GM21528 (cell line): ENCODE data around the gene ELF2.
"Not testable (repeated sequence)": the region's sequence is repeated elsewhere in the genome, so short reads cannot be mapped to it uniquely, and the experiment has no call there.

ENCODE experiments used
- ATAC-seq: cut with Tn5 transposase; IDR thresholded peaks from one replicate; pipeline ENCODE4 v1.9.1; 2021; ENCODE audit warnings: mild to moderate bottlenecking, moderate library complexity; ENCODE audit not compliant: unreplicated experiment, low FRiP score

Gene ELF2

DNA sequence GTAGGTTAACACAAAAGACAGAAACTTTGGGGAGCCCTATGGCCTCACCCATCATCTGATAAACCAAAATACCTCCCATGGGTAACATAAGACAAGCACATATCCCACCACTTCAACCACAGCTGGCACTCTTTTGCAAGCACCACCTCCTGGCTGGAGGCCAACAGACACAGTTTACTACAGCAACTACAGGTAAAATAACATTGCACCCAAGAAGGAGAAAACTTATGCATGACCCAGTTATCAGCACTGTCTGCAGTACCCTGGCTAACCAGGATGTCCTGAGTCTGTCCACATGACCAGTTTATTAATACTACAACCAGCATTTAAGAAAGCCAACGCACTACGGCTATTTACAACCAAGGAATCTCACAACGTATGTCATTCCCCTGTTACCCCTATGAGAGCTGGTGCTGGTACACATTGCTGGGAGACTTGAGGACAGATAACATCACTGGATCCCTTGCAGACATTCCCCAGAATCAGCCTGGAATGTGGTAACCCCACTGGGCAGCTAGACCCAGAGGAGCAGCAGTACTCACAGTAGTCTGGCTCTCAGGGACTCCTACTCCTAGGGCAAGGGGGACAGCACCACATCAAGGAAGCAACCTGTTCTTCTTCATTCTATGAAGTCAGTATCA lies 32.0 kb downstream of the ELF2 start:
- ATAC-seq, result no peak

DNA sequence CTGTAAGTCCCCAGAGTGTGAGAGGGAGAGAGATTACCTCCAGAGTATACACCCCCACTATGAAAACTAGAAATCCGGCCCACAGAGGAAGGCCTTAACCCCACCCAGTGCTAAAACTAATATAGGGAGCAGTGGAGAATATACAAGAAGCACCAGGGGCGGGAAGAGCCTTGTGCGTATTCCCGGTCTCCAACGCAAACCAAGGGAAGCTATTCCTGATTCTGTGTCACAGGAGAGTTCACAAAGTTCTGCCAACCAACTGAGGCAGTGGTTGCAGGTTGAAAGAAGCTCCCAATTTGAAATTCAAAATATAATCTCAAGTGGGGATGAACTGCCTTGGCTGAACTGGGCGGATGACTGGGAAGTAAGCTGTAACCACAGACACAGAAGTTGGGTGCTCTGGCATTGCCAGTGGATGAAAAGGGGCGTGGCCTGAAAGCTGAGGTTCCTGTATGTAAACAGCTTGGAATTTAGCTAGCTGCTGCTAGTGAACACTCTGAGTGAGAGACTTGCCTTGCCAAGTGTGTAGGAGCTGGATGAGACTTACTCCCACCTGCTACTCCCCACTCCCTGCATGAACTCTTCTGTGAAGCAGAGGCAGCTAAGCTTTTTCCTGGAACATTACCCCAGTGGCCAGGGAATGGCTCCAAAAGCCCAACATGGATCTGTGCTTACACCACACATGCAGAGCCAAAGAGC lies 32.7 kb downstream of the ELF2 start:
- ATAC-seq, result no peak

DNA sequence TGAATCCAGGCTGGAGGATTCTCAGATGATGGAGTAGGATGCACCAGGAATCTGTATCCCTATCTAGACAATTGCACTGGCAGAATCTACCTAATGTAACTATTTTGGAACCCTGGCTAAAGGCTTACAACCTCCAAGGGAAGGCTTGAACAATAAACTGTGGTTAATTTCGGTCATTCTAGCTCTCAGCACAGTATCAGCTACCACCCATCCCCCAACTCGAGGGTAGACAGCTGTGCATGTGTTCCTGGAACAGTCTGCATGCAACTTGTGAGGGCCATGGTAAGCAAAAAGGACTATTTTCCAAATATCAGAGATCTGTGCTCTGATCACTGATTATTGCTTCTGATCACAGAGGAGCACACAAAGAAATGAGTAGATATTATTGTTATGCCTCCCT lies 34.0 kb downstream of the ELF2 start:
- no peak for ATAC-seq

DNA sequence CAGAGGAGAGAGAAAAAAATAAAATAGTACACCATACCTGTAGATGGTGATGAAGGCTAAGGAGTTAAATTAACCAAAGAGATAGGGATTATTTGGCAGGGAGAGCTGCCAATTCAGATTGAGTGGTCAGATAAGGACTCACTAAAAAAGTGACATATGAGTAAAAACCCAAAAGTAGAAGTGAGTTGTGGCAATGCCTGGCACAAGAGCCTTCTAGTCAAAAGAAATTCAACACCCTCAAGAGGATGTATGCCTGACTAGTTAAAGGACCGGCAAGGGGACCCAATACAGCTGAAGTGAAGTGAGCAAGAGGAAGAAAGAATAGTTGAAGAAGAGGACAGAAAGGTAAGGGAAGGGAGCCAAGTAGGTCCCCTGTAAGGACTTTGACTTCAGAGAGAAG lies 34.9 kb downstream of the ELF2 start:
- ATAC-seq, result no peak

DNA sequence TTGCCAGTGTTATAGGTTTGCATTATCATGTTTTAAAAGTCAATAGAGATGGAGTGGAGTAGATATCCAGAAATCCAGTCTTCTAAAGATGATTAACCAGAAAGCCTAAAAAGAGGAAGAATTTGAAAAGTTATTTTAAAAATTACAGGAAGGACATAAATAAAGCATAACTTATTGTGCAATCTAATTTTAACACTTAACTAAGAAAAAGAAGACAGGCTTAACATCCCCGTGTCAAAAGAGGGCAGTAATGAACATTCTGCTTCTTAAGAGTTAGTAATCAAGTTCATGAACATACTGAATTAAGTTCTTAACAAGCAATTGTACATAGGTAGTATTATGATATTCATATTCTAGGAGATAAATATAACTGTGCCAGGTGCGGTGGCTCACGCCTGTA lies 39.3 kb downstream of the ELF2 start:
- no peak for ATAC-seq

DNA sequence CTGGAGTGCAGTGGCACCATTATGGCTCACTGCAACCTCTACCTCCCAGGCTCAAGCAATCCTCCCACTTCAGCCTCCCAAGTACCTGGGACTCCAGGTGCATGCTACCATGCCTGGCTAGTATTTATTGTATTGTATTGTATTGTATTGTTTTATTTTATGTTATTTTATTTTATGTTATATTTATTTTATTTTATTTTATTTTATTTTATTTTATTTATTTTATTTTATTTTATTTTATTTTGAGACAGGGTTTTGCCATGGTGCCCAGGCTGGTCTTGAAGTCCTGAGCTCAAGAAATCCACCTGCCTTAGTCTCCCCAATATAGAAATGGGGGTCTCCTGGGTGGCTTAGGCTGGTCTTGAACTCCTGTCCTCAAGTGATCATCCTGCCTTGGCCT lies 42.6 kb downstream of the ELF2 start:
- ATAC-seq, result no peak

DNA sequence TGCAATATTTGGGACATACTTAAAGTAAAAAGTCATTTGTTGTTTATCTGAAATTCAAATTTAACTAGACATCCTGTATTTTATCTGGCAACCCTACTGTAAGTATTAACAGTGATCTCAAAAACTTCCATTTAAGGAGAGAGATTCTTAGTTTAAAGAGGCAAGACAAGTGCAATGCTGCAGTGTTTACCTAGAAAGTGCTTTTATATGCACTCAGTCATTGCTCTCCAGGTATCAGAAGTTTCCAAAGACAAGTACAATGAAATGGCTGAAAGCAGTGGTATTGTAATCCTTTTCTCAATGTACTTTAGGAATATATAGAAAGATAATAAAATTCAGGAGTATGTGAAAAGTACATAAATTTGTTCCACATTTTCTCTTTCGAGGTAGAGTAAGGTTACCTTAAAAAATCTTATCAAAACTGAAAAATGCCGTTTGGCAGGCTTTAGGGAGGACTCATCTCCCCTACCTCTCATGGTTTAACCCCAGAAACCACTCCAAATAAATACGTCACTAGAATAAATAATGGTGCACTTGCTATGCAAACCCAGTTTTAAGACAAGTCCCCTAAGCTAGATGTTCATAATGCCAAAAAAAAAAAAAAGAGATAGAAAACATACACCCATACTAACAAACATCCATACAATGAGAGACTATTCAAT lies 45.7 kb downstream of the ELF2 start:
- no peak for ATAC-seq

DNA sequence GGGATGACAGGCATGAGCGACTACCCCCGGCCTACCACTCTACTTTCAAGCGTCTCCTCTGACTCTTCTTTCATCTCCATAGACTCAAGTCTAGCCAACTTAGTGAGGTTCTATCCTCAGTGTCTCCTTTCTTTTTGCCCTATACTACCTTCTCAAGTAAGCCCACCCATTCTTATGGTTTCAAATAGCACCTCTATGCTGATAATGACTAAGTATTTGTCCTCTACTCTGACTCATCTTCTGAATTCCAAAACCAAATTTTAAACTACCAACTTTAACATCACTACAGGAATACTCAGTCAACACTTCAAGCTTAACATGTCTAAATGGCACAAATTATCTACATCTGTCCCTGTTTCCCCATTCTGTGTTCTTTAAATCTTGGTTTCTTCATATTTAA lies 47.8 kb downstream of the ELF2 start:
- no peak for ATAC-seq

DNA sequence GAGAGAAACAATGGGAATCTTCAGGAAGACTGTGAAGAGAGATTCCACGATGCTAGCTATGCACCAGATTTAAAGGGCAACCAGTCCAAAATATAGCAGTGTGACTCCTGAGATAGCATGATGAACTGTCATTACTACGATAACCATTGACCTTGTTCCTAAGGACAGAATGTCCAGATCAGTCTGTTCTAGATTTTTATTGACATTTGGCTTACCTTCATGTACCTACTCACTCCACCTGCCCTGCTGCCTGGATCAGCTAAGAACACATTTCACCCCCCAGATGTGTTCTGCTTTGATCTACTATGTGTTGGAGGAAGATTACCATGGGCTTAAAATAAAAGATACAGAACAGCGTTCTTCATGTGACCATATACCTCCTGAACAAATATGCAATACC lies 50.1 kb downstream of the ELF2 start:
- ATAC-seq, result no peak

DNA sequence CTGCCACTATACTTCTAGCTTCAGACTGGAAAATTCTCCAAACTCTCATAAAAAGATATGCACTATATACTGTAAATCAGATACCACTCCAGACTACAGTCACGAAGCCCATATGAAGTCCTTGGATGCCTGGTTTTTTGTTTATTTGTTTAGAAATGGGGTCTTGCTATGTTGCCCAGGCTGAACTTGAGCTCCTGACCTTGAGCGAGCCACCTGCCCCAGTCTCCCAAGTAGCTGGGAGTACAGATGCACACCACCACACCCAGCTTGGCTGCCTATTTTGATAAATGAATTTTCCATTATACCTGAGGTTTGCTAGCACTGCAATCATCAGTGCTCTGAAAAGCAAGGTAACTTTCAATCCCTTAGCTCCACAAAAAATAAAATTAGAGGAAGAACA lies 53.1 kb downstream of the ELF2 start:
- ATAC-seq, result no peak

DNA sequence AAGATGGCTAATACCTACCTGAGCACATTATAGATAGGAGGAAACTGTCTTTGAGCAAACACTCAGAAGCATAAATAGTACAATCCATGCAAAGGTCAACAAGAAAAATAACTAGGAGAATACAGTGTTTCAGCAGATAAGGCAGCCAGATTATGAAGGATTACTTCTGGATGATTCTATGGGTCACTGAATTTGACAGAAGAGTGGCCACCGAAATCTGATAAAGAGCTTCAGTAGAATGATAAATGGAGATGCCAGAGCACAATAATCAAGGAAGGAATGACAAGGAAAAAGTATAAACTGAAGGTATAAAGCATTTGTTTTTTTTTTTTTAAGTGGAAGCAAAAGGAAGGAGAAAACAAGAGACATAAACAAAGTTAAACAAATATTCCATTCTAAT lies 58.7 kb downstream of the ELF2 start:
- ATAC-seq, result no peak

DNA sequence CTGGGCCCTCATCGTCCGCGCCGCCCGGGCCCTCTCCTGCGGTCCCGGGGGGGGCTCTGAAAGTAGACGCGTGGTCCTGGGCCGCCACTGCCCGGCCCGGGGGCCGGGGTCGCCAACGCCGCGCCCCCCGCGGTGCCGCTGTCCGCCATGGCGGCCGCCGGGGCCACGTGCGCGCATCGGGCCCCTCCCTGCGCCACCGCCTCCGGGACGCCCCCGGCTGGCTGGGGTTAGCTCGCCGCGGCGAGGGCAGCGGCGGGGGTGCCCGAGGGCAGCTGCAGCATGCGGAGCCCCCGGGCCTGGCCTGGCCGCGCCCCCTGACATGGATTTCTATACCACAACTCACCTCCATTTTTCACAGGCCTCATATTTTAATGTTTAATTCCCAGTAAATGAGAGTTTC lies 61.8 kb downstream of the ELF2 start:
- no peak for ATAC-seq

DNA sequence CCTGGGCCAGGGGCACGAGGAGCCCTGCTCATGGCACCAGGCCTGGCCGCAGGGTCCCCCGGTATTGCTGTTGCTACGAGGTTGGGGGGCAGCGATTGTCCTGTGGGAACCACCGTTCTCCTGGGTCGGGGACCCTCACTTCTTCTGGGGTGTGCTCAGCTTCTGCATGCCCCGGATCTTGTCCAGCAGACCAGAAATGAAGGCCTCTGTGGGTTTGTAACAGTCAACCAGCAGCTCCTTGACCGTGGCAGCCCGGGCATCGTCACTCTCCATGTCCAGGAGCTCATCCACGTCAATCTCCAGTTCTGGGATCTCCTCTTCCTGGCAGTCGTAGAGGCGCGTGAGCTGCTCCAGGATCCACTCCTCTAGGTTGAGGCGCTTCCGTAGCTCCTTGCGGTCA lies 62.2 kb downstream of the ELF2 start:
- not testable (repeated sequence) for ATAC-seq

DNA sequence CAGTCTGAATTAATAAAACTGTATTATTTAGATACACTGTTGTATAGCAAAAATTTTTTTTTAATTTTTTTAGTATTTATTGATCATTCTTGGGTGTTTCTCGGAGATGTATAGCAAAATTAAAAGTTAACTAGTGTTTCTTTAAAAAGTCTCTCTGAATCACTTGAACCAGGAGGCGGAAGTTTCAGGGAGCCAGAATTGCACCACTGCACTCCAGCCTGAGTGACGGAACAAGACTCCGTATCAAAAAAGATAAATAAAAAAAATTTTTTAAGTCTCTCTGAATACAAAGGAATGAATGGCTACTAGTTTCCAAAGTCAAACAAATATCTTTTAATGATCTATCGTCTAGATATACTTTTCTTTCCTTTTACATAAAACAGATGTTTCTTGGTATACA lies 64.4 kb downstream of the ELF2 start:
- no peak for ATAC-seq

DNA sequence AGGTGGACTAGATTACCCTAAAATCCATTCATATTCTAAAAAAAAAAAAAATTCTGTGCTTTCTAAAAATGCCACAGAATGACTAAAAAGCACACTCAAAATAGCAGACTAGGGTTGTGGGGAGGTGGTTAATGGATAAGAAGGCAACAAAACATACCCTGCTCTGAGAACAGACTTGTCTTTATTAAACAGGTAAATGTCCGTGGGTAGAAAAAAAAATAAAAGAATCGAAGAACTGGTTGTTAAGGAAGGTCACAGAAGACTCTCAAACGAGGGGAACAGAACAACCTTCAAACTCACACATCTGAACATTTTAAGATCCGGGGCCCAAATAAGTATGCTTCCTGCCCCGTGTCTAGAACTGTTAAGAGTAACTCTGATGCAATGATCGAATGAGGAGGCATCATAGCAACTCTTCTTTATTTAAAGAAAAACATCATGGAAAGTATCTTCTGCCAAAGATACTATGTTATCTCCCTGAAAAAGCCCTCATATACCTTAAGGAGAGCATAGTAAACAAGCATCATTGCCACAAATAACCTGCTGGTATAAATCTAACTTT lies 68.4 kb downstream of the ELF2 start:
- ATAC-seq, result no peak

DNA sequence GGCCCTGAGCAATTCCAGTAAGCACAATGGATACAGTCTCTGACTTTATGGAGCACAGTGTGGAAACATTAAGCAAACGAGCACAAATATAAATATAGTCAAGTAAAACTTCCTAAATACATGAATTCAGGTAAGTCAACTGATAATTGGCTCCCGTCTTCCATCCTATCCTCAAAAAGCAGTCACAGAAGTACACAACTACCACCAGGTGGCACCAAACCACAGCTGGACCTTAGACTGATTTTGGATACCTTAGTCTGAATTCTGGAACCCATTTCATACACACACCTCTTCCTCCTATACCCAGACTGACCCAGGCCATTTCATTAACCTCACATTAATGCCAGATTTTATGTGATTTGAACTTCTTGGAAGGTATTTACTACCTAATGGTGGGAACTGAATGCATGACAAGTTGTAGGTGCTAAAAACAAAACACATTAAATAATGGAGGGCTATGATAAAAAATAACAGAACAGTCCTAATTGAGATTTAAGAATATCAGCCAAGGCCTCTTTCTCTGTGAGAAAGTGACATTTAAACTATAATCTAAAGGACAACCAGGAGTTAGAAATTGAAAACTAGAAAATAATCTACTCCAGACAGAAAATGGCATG lies 77.5 kb downstream of the ELF2 start:
- ATAC-seq, result no peak

DNA sequence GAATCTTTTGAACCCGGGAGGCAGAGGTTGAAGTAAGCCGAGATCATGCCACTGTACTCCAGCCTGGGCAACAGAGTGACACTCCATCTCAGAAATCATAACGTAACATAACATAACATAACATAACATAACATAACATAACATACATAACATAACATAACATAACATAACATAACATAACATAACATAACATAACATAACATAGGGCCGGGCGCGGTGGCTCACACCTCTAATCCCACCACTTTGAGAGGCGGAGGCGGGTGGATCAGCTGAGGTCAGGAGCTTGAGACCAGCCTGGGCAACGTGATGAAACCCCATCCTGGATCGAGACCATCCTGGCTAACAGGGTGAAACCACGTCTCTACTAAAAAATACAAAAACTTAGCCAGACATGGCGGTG lies 84.7 kb downstream of the ELF2 start:
- no peak for ATAC-seq

DNA sequence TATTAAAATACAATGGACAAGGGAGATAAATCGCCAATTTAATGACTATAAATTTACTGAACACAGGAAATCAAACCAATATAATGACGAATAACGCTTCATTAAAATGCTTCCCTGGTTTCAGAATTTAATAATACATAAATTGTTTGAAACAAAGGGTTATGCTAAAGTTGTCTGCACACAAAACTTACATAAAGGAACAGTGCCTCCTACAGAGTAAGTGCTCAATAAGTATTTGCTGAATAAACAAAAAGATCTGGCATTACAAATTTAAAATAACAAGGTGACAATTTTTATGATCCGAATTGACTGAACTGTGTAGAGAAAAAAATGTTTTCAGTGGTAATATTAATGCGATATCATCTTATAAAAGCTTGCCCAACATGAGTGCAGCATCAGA lies 91.9 kb downstream of the ELF2 start:
- no peak for ATAC-seq

DNA sequence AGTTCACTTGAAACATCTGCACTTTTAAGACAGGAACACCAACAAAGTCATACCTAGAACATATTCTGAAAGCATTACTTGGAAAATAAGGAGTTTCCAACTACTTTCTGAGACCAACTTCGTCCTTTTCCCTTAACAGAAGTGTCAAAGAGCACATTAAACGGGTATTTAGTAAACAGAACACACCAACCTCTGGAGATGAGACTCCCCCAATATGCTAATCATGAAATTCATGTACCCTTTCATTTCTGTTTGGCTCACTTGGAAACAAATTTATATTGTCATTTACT lies 92.3 kb downstream of the ELF2 start:
- no peak for ATAC-seq

DNA sequence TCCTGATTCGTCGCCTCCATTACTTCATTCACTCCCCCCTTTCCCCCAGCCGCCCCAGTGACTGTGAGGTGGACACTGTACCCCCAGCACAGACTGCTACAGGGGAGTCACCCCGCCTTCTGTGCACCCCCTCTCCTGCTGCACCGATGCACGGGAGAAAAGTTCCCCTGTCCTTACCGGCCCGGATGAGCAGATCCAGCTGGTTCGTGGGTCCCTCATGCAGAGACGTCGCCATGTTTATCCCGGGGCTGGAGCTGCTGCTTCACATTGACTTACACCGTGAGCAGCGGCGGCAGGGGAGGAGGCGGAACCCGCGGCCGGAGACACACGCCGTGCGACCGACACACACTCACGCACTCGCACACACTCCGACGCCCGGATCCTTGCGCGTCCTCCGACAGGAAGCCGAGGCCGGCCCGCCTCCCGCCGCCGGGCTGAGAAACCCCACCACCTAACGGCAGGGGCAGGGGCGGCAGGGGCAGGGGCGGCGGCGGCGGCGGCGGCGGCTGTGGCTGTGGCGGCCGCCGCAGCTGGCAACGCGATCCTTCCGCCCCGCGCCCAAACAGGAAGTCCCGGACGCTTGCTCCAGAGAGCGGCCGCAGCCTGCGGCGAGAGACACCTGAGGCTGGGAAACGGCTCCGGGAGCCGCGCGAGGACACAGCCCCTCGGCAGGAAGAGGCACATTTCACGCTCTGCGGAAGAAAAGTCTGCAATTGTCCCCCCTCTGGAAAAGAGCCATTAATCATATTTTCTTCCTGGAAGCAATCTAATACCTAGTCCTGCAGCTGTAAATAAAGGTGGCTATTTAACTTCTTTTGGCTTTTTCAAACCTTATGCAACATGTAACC lies 92.8 kb downstream of the ELF2 start:
- ATAC-seq, result peak; percentile 64

DNA sequence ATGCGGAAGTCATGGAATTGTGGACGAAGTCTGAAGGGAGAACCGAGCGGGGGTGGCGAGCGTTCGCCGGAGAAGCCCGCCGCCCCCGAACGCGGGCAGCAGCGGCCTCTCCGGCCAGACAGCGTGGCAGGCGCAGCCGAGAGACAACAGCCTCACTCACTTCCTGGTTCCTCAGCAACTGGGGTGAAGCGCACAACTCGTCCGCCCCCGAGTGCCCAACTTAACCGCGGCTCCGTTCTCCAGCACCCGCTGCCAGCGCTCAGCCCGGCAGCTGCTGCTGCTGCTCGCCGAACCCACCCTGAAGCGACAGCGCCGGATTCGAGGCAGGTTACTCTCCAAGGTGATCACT lies 93.4 kb downstream of the ELF2 start:
- peak; percentile 36 for ATAC-seq
